Small intestine (tissue), 7 donors: Measurements from ENCODE around the gene SEMA6D. TPM values are rescaled to one million over a fixed set of nuclear protein-coding genes. Genes with fewer than 3 reads are reported as not detected.

Experiments used
- DNase-seq, 2 donors: peaks; one replicate each; pipeline versions ENCODE4 v3.0.0 to v3.0.0-alpha.2; 2013
- FAIRE-seq: peaks from 2 replicates; lab custom pipeline; 2012; peaks lifted over from hg19 to GRCh38; lab: Jason Lieb, UNC
- H3K27ac ChIP-seq, 3 donors: one replicate each; pipeline ENCODE4 v1.5.1; 2013; ENCODE audit warnings: low read length in 2 of 3, mild to moderate bottlenecking in 2 of 3, control low read depth in 1 of 3, inconsistent platforms in 1 of 3, low read depth in 1 of 3, moderate library complexity in 1 of 3
- H3K27me3 ChIP-seq, 3 donors: one replicate each; pipeline ENCODE4 v1.6.1; 2013; ENCODE audit warnings: low read length in 3 of 3, inconsistent platforms in 1 of 3; ENCODE audit not compliant: control insufficient read depth in 3 of 3, insufficient read depth in 3 of 3
- H3K36me3 ChIP-seq, 3 donors: one replicate each; pipeline ENCODE4 v1.6.1; 2013; ENCODE audit warnings: low read length in 3 of 3, inconsistent platforms in 1 of 3, low read depth in 1 of 3, mild to moderate bottlenecking in 1 of 3, moderate library complexity in 1 of 3; ENCODE audit not compliant: control insufficient read depth in 3 of 3, insufficient read depth in 2 of 3
- H3K4me1 ChIP-seq, 3 donors: one replicate each; pipeline ENCODE4 v1.6.1; 2013; ENCODE audit warnings: low read length in 2 of 3, inconsistent platforms in 1 of 3, low read depth in 1 of 3, mild to moderate bottlenecking in 1 of 3, moderate library complexity in 1 of 3; ENCODE audit not compliant: control insufficient read depth in 3 of 3, insufficient read depth in 2 of 3
- H3K4me3 ChIP-seq, 3 donors: one replicate each; pipeline ENCODE4 v1.5.1; 2013; ENCODE audit warnings: low read length in 3 of 3, control low read depth in 1 of 3, inconsistent platforms in 1 of 3, low read depth in 1 of 3, mild to moderate bottlenecking in 1 of 3, moderate library complexity in 1 of 3
- H3K9me3 ChIP-seq, 2 donors: one replicate each; pipeline ENCODE4 v1.6.1; 2013; ENCODE audit warnings: low read depth in 1 of 2, low read length in 1 of 2; ENCODE audit not compliant: control insufficient read depth in 2 of 2, insufficient read depth in 1 of 2
- WGBS, 3 donors: extraction: QIAGEN DNeasy Blood & Tissue Kit; methylation state at CpG; one replicate each; pipeline ENCODE4 v1.1.7; 2013; 5-methylcytosine and 5-hydroxymethylcytosine counted together
- polyA plus RNA-seq, 4 donors: library from polyadenylated mRNA; stranded (reverse) in 3 of 4; unstranded in 1 of 4; fragments of 200-250 nt in 3 of 4; fragments of 120-200 nt in 1 of 4; gene quantifications; one replicate each; pipeline versions ENCODE4 v1.2.1 to v1.2.3, GENCODE V29; 2013
- donor health status: healthy with polysubstance abuse.
- donor health status: control.
- donor health status: control.
- donor health status: Bipolar disorder and iron deficiency.
- donor health status: healthy.

Gene SEMA6D
- polyA plus RNA-seq, 4 donors = 14.6 to 55.6 (median 23.9) TPM

DNA sequence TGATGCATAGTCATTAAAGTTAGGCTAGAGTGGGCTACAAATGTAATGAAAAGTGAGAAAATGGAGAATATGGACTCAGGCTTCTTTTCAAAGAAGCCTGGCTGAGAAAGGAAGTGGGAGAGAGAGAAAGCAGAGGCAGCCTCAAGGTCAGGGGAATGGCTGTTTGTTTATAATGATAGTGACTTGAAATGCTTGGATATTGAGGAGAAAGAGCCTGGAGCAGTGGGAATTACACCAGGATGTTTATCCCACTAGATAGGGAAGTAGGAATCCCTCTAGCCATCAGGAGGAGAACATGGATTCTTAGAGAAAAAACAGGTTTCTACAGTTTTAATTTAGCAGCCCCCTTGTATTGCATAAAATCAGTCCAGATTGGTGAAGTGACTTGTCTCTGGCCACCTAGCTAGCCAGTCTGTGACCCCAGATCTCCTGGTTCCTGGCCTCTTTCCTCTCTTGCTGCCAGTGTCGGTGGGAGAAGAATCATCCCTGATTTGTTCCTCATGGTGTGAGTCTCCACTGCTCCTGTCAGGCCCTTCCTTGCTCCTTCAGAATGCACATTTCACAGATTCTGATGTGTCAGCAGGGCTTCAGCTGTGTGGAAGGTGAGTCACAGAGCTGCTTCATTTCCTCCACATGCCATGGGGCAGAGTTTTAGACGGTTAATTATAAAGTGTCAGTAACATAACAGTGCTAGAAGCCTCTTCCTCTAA is 32.9 kb downstream of the SEMA6D start:
- H3K27ac ChIP-seq = peak overlapping the region in 1 of 3 donors; percentile 64
- H3K9me3 ChIP-seq = peaks cover 0 to 21% of the 10 kb centered on the region in 2 donors
- FAIRE-seq (no peak), DNase-seq (peak; percentile 34 to 76)
- H3K36me3 ChIP-seq = peaks cover 0 to 17% (median 0%) of the 10 kb centered on the region in 3 donors
- H3K4me1 ChIP-seq = peaks cover 5 to 12% (median 6%) of the 10 kb centered on the region in 3 donors
- no peaks in the 10 kb centered on the region for H3K27me3 ChIP-seq
- 47 to 83% (median 62%) methylated on average over 2 of the region's 2 CpGs for WGBS, 3 donors
- H3K4me3 ChIP-seq = no peak overlapping the region

DNA sequence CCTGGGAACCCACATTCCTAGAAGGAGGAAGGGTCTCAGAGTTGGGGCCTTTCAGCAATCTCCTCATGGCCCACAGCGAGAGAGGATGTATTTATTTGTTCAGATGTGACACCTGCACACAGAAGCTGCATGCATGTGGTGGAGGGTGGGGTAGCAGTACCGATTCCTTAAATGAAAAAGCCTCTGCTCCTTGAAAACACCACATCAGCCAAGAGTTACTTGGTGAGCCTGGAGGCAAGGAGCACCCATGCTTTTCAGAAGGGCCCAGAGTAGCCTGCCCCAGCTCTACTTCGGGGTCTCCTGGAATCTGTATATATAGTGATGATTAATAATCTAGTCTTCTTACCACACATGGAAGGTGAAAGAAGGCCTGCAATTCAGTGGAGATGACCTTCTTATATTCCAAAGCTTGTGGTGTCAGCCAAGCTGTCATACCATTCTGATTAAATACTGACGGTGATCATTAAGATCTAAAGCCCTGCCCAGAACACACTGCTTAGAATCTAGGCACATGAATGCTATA is 33.5 kb downstream of the SEMA6D start:
- WGBS, 3 donors = 79 to 84% (median 84%) methylated on average over 4 of the region's 4 CpGs
- Histone ChIP-seq H3K36me3 (peaks cover 0 to 14% (median 0%) of the 10 kb centered on the region in 3 donors), H3K27ac (no peak overlapping the region)

DNA sequence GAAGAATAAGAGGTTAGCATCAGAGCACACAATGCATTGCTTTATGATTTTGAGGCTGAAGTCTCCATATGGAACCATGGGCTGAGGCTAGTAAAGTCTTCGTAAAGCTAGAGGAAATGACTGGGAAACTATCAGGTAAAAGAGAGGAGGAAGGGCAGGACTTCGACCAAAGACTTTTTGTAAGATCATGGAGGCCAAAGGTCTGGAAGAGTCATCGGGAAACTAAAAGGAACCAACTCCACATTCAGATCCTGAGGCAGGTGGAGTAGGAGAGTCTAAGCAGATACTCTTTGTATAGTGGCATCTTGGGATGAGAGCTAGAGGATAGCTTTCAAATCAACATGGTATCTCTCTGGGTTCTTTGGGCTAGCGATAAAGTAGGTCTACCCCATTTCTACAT is 36.3 kb downstream of the SEMA6D start:
- H3K27me3 ChIP-seq = no peaks in the 10 kb centered on the region
- FAIRE-seq (no peak), DNase-seq (peak in 1 of 2 donors; percentile 69)
- peaks cover 3 to 8% (median 5%) of the 10 kb centered on the region in 3 donors for H3K4me1 ChIP-seq
- 68 to 86% (median 73%) methylated on average over 4 of the region's 4 CpGs for WGBS, 3 donors
- H3K27ac ChIP-seq = peak overlapping the region in 1 of 3 donors; percentile 30
- H3K36me3 ChIP-seq = peaks cover 0 to 14% (median 0%) of the 10 kb centered on the region in 3 donors
- peaks cover 0 to 21% of the 10 kb centered on the region in 2 donors for H3K9me3 ChIP-seq
- no peak overlapping the region for H3K4me3 ChIP-seq

More for the DNA sequence above, 33.5 kb downstream of the SEMA6D start:
- FAIRE-seq = no peak
- Histone ChIP-seq H3K4me3 (no peak overlapping the region), H3K4me1 (peaks cover 5 to 8% (median 6%) of the 10 kb centered on the region in 3 donors), H3K9me3 (peaks cover 0 to 21% of the 10 kb centered on the region in 2 donors), H3K27me3 (no peaks in the 10 kb centered on the region)
- no peak for DNase-seq

DNA sequence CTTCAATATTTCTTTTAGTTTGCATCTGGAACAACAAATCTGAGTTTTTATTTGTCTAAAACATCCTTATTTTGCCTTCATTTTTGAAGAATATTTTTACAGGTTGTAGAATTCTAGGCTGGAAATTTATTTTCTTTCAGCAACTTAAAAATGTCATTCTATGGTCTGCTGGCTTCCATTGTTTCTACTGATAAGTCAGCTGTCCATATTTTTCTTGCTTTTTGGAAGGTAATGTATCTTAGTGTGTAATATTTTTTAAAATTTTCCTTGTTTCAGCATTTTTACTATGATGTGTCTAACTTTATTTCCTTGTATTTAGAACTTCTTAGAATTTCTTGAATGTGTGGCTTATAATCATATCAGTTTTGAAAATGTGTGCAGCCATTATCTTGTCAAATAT is 37.0 kb downstream of the SEMA6D start:
- no peak for FAIRE-seq
- no peak for DNase-seq
- H3K9me3 ChIP-seq = peaks cover 0 to 21% of the 10 kb centered on the region in 2 donors
- no peak overlapping the region for H3K27ac ChIP-seq
- no peaks in the 10 kb centered on the region for H3K27me3 ChIP-seq
- H3K36me3 ChIP-seq = peaks cover 0 to 11% (median 2%) of the 10 kb centered on the region in 3 donors
- H3K4me3 ChIP-seq = no peak overlapping the region
- H3K4me1 ChIP-seq = peaks cover 3 to 8% (median 5%) of the 10 kb centered on the region in 3 donors

DNA sequence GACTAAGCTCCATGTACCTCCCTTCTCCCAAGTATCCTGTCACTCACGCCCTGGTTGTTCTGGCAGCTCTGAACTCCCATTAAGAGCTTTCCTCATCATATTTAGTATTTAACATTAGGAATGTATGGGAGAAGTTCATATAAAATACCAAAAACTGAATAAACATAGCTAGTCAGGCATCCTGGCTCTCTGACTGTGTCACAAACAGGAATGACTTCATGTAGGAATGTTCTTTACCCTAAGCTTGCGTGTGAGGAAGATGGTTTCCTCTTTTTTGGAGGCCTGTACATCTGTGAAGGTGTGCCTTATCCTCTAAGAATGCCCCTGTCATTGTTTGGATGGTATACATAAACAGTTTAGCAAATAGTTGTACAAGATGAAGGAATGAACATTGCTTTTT is 38.6 kb downstream of the SEMA6D start:
- peaks cover 0 to 21% of the 10 kb centered on the region in 2 donors for H3K9me3 ChIP-seq
- 88 to 94% (median 91%) methylated on average over 2 of the region's 2 CpGs for WGBS, 3 donors
- no peak overlapping the region for H3K27ac ChIP-seq
- H3K36me3 ChIP-seq = peaks cover 0 to 9% (median 3%) of the 10 kb centered on the region in 3 donors
- DNase-seq (no peak), FAIRE-seq (no peak)
- H3K4me3 ChIP-seq = no peak overlapping the region
- H3K4me1 ChIP-seq = peaks cover 0 to 4% (median 2%) of the 10 kb centered on the region in 3 donors
- H3K27me3 ChIP-seq = no peaks in the 10 kb centered on the region

DNA sequence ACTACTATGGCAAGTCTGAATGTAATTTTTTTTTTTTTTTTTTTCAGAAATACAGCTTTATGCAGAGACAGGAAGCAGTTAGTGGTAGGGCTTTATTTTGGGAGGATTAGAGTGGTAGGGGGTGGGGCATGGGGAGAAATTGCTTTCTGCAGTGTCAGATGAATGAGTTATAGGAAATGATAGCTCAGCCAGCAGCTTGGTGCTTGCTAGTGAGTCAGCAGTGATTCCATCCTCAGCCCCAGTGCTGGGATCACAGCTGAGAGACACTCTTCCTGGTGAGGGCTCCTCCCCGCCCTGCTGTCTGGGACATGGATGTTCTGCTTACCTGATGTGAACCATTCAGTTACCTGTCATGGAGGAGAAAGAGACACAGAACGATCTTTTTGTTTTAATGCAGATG is 39.6 kb downstream of the SEMA6D start:
- peak in 1 of 2 donors; percentile 65 for DNase-seq

DNA sequence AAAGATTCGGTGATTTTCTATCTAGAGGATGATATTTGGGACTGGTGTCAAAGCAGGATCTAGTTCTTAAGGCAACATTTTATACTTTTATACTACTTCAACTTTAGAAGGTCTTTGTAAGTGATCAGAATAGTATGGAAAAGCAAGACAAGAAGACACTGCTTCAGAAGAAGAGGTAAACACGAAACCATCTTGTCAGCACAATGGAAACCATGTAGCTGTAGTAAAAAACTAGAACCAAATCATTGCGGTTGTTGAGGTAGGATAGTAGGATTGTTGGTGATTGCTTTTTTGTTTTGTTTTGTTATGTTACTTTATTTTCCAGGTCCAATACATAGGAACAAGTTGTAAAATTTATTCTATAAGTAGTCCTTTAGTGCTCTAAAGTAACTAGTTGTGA is 40.0 kb downstream of the SEMA6D start:
- DNase-seq = no peak
- H3K27ac ChIP-seq = no peak overlapping the region
- peaks cover 0 to 3% (median 2%) of the 10 kb centered on the region in 3 donors for H3K4me1 ChIP-seq
- peaks cover 3 to 11% (median 7%) of the 10 kb centered on the region in 3 donors for H3K36me3 ChIP-seq
- no peak for FAIRE-seq
- H3K4me3 ChIP-seq = no peak overlapping the region
- WGBS, 3 donors = 67 to 81% (median 69%) methylated on average over 3 of the region's 3 CpGs
- H3K9me3 ChIP-seq = peaks cover 0 to 20% of the 10 kb centered on the region in 2 donors
- no peaks in the 10 kb centered on the region for H3K27me3 ChIP-seq

More for the DNA sequence above, 39.6 kb downstream of the SEMA6D start:
- H3K27me3 ChIP-seq = no peaks in the 10 kb centered on the region
- 81 to 83% (median 83%) methylated on average over 2 of the region's 2 CpGs for WGBS, 3 donors
- no peak overlapping the region for H3K27ac ChIP-seq
- no peak for FAIRE-seq
- peaks cover 0 to 21% of the 10 kb centered on the region in 2 donors for H3K9me3 ChIP-seq
- H3K4me1 ChIP-seq = peaks cover 0 to 3% (median 2%) of the 10 kb centered on the region in 3 donors
- H3K4me3 ChIP-seq = no peak overlapping the region
- peaks cover 0 to 7% (median 6%) of the 10 kb centered on the region in 3 donors for H3K36me3 ChIP-seq

DNA sequence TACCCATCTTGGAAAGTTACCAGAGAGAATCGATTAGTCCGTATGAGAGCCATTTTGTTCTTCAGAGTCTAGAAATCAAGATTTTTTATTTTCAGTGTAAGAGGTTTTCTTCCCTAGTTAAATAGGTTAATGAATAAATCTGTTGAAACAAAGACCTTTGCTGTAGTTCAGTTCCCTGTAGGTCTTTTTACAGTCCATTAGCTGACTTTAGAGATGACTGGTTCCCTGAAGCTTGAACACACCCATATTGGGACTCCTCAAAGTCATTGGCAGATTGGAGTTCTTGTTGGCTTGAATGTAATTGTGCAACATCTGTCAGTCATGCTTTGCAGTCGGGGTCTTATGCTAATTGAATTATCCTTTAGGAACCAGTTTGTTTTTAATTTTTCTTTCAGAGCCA is 45.3 kb downstream of the SEMA6D start:
- no peak for DNase-seq
- no peaks in the 10 kb centered on the region for H3K9me3 ChIP-seq
- H3K36me3 ChIP-seq = peaks cover 18 to 30% (median 24%) of the 10 kb centered on the region in 3 donors
- H3K27me3 ChIP-seq = no peaks in the 10 kb centered on the region
- FAIRE-seq = no peak
- H3K27ac ChIP-seq = no peak overlapping the region
- H3K4me3 ChIP-seq = no peak overlapping the region
- no peaks in the 10 kb centered on the region for H3K4me1 ChIP-seq
- 93 to 94% (median 93%) methylated on average over 3 of the region's 3 CpGs for WGBS, 3 donors
